Spleen (tissue), 11 donors: ENCODE results near the gene DYRK1A. TPM values are rescaled to one million over a fixed set of nuclear protein-coding genes. Genes with fewer than 3 reads are reported as not detected.
A peak's percentile ranks its signal among the peaks of the same experiment; 100 is the strongest.

Experiments
- DNase-seq: peaks from one replicate; pipeline ENCODE4 v3.0.0-alpha.2; 2020
- H3K27ac ChIP-seq, 8 donors: fragments of 200-600 bp; sonication (generic) in 7 of 8; 1 replicate in 4 of 8; 2 replicates in 4 of 8; pipeline versions ENCODE4 v1.5.0 to v1.8.0; 2016 to 2021; ENCODE audit warnings: inconsistent platforms in 4 of 8, mild to moderate bottlenecking in 4 of 8, moderate library complexity in 1 of 8
- H3K27me3 ChIP-seq, 7 donors: fragments of 200-600 bp; sonication (generic) in 6 of 7; replicated peaks in 1 of 7; 1 replicate in 4 of 7; 2 replicates in 3 of 7; pipeline versions ENCODE4 v1.5.0 to v1.8.0; 2016 to 2021; ENCODE audit warnings: inconsistent platforms in 3 of 7, mild to moderate bottlenecking in 1 of 7
- H3K36me3 ChIP-seq, 6 donors: fragments of 200-600 bp; sonication (generic) in 5 of 6; 1 replicate in 4 of 6; 2 replicates in 2 of 6; pipeline versions ENCODE4 v1.5.0 to v1.8.0; 2016 to 2021; ENCODE audit warnings: inconsistent platforms in 2 of 6
- H3K4me1 ChIP-seq, 6 donors: fragments of 200-600 bp; sonication (generic) in 5 of 6; 1 replicate in 3 of 6; 2 replicates in 3 of 6; pipeline versions ENCODE4 v1.5.0 to v1.8.0; 2016 to 2021; ENCODE audit warnings: inconsistent platforms in 3 of 6
- H3K4me3 ChIP-seq, 8 donors: fragments of 200-600 bp; sonication (generic) in 7 of 8; 1 replicate in 4 of 8; 2 replicates in 4 of 8; pipeline versions ENCODE4 v1.5.0 to v1.8.0; 2016 to 2021; ENCODE audit warnings: inconsistent platforms in 4 of 8, mild to moderate bottlenecking in 4 of 8, moderate library complexity in 2 of 8
- H3K9me3 ChIP-seq, 8 donors: fragments of 200-600 bp; sonication (generic) in 7 of 8; 1 replicate in 4 of 8; 2 replicates in 4 of 8; pipeline versions ENCODE4 v1.5.0 to v1.8.0; 2016 to 2021; ENCODE audit warnings: inconsistent platforms in 4 of 8
- CTCF ChIP-seq, 11 experiments: fragments of 200-600 bp in 7 of 11; fragments of 450-650 bp in 4 of 11; sonication (generic) in 4 of 11; IDR thresholded peaks in 8 of 11; conservative IDR thresholded peaks in 3 of 11; 1 replicate in 7 of 11; 2 replicates in 4 of 11; pipeline versions ENCODE4 v1.4.0 to v1.8.0; 2016 to 2021; ENCODE audit warnings: antibody characterized with exemption in 11 of 11, inconsistent platforms in 4 of 11, mild to moderate bottlenecking in 1 of 11
- POLR2A ChIP-seq, 3 donors: fragments of 450-650 bp; IDR thresholded peaks; one replicate each; pipeline ENCODE4 v1.5.1; 2017; ENCODE audit warnings: antibody characterized with exemption in 3 of 3, mild to moderate bottlenecking in 1 of 3
- POLR2AphosphoS5 ChIP-seq, 3 donors: sonication (generic); formaldehyde crosslinking; IDR thresholded peaks; one replicate each; pipeline ENCODE4 v1.5.1; 2017; ENCODE audit warnings: antibody characterized with exemption in 3 of 3
- WGBS, 5 donors: extraction: QIAGEN DNeasy Blood & Tissue Kit in 3 of 5; methylation state at CpG; one replicate each; pipeline versions ENCODE4 v1.1.5 to v1.1.7; 2013 to 2018; 5-methylcytosine and 5-hydroxymethylcytosine counted together
- intact Hi-C: fragments of 100-400 bp; cut with DNase I; formaldehyde crosslinking; loops from one replicate; pipeline ENCODE4 v1.15.0; 2023; ENCODE audit warnings: low total_unique reads
- polyA plus RNA-seq, 3 donors: library from polyadenylated mRNA; stranded (reverse); fragments of 200-250 nt; gene quantifications; one replicate each; pipeline ENCODE4 v1.2.1, GENCODE V29; 2013
- total RNA-seq, 7 donors: library from RNA; depleted of rRNA in 3 of 7; stranded (reverse); fragments of >200 nt in 3 of 7; fragmentation: NEBNext Ultra II Directional in 4 of 7; extraction: Animal tissue kit (Norgen Biotek cat#: 25700) in 4 of 7; gene quantifications; one replicate each; pipeline versions ENCODE4 v1.1.0 to v1.2.1, GENCODE V29; 2016 to 2021
- donor health status: healthy with polysubstance abuse.
- donor health status: DM: no; HTN: no; CAD: no; lungs with moderate emphysema.
- donor health status: DM: no; HTN: no; CAD: no.
- donor health status: Bipolar disorder and iron deficiency.
- donor health status: healthy.
- donor health status: DM: no; HTN: no; CAD: no.
- donor health status: DM: yes; HTN: yes; CAD: no.

DYRK1A gene
- total and polyA plus RNA-seq, 10 donors: 21.9 to 115 (median 95.1) TPM

- TF ChIP-seq CTCF (IDR thresholded peaks at IDR 0.05 in 8 of 11, conservative IDR thresholded peaks at IDR 0.05 in 3 of 11) (no peak), POLR2AphosphoS5 (IDR thresholded peaks at IDR 0.05) (no peak), POLR2A (IDR thresholded peaks at IDR 0.05) (no peak)
- peak overlapping the region in 1 of 8 donors; percentile 19 for H3K27ac ChIP-seq
- intact Hi-C loops: no loop called here
- H3K4me3 ChIP-seq: no peak overlapping the region
- no peaks in the 10 kb centered on the region for H3K27me3 ChIP-seq
- H3K4me1 ChIP-seq: peaks cover 11 to 97% (median 72%) of the 10 kb centered on the region in 6 donors
- peaks cover 0 to 25% (median 18%) of the 10 kb centered on the region in 8 donors for H3K9me3 ChIP-seq
- H3K36me3 ChIP-seq: no peaks in the 10 kb centered on the region
- 74 to 87% (median 82%) methylated on average over 5 of the region's 5 CpGs for WGBS, 5 donors
- DNase-seq: no peak
Observed at GRCh38 chr21:37398697-37399096, 32.1 kb downstream of the DYRK1A start.

- 85 to 98% (median 96%) methylated on average over 3 of the region's 3 CpGs for WGBS, 5 donors
- DNase-seq: no peak
- no peaks in the 10 kb centered on the region for H3K27me3 ChIP-seq
- H3K27ac ChIP-seq: no peak overlapping the region
- H3K36me3 ChIP-seq: no peaks in the 10 kb centered on the region
- H3K4me1 ChIP-seq: peaks cover 6 to 97% (median 70%) of the 10 kb centered on the region in 6 donors
- H3K9me3 ChIP-seq: peaks cover 0 to 25% (median 18%) of the 10 kb centered on the region in 8 donors
- no peak overlapping the region for H3K4me3 ChIP-seq
- TF ChIP-seq POLR2A (IDR thresholded peaks at IDR 0.05): no peak
- TF ChIP-seq CTCF (IDR thresholded peaks at IDR 0.05 in 8 of 11, conservative IDR thresholded peaks at IDR 0.05 in 3 of 11): no peak
- TF ChIP-seq POLR2AphosphoS5 (IDR thresholded peaks at IDR 0.05): no peak
- intact Hi-C loops: no loop called here
Observed at GRCh38 chr21:37402251-37402867, 35.8 kb downstream of the DYRK1A start.

GRCh38 chr21:37405629-37406028 lies 39.1 kb downstream of the DYRK1A start:
- TF ChIP-seq POLR2AphosphoS5 (IDR thresholded peaks at IDR 0.05) (no peak), CTCF (IDR thresholded peaks at IDR 0.05 in 8 of 11, conservative IDR thresholded peaks at IDR 0.05 in 3 of 11) (no peak), POLR2A (IDR thresholded peaks at IDR 0.05) (no peak)
- Histone ChIP-seq H3K27me3 (no peaks in the 10 kb centered on the region), H3K9me3 (peaks cover 0 to 24% (median 18%) of the 10 kb centered on the region in 8 donors), H3K36me3 (peaks cover 0 to 2% (median 0%) of the 10 kb centered on the region in 6 donors), H3K27ac (no peak overlapping the region), H3K4me1 (peaks cover 27 to 97% (median 73%) of the 10 kb centered on the region in 6 donors), H3K4me3 (no peak overlapping the region)
- DNase-seq: no peak
- 71 to 79% (median 75%) methylated on average over 4 of the region's 4 CpGs for WGBS, 5 donors
- intact Hi-C loops: no loop called here

- Histone ChIP-seq H3K9me3 (peaks cover 0 to 2% (median under 1%) of the 10 kb centered on the region in 8 donors), H3K4me3 (no peak overlapping the region), H3K27me3 (no peaks in the 10 kb centered on the region), H3K36me3 (peaks cover 0 to 9% (median 0%) of the 10 kb centered on the region in 6 donors), H3K27ac (peak overlapping the region in 3 of 8 donors; percentile 11 to 45 (median 24)), H3K4me1 (peaks cover 41 to 100% (median 90%) of the 10 kb centered on the region in 6 donors)
- TF ChIP-seq CTCF (IDR thresholded peaks at IDR 0.05 in 8 of 11, conservative IDR thresholded peaks at IDR 0.05 in 3 of 11) (no peak), POLR2AphosphoS5 (IDR thresholded peaks at IDR 0.05) (no peak)
- intact Hi-C loops: no loop called here
- no peak for DNase-seq
- WGBS, 5 donors: 46 to 63% (median 54%) methylated on average over 6 of the region's 6 CpGs
Observed at GRCh38 chr21:37407719-37408420, 41.3 kb downstream of the DYRK1A start.
